ENCODE results near the gene SEC31A.

- TF ChIP-seq, protein P1, sequence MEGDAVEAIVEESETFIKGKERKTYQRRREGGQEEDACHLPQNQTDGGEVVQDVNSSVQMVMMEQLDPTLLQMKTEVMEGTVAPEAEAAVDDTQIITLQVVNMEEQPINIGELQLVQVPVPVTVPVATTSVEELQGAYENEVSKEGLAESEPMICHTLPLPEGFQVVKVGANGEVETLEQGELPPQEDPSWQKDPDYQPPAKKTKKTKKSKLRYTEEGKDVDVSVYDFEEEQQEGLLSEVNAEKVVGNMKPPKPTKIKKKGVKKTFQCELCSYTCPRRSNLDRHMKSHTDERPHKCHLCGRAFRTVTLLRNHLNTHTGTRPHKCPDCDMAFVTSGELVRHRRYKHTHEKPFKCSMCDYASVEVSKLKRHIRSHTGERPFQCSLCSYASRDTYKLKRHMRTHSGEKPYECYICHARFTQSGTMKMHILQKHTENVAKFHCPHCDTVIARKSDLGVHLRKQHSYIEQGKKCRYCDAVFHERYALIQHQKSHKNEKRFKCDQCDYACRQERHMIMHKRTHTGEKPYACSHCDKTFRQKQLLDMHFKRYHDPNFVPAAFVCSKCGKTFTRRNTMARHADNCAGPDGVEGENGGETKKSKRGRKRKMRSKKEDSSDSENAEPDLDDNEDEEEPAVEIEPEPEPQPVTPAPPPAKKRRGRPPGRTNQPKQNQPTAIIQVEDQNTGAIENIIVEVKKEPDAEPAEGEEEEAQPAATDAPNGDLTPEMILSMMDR (IDR thresholded peaks at IDR 0.05): no peak
- TF ChIP-seq POLR2AphosphoS5 (IDR thresholded peaks at IDR 0.05) (no peak), EP300 (IDR thresholded peaks at IDR 0.05) (no peak)
Observed at GRCh38 chr4:82892467-82892802, 1.5 kb upstream of the SEC31A start.
